OCI-LY7 (cell line): ENCODE results near the gene ZNF783. TPM values are rescaled to one million over a fixed set of nuclear protein-coding genes. Genes with fewer than 3 reads are reported as not detected.

Experiments
- BruUV-seq: library from RNA; stranded (reverse); fragments of 400-500 nt; replicated peaks from 2 replicates; lab custom pipeline; 2021; lab: Mats Ljungman, UMichigan
- CTCF ChIA-PET: fragments of 300-600 bp; sonication (Branson Sonifier 250); formaldehyde crosslinking; loops from one replicate; lab custom pipeline; 2022; ENCODE audit warnings: antibody characterized with exemption; ENCODE audit not compliant: unreplicated experiment; lab: Charles Lee
- POLR2A ChIA-PET: fragments of 300-600 bp; sonication (Branson Sonifier 250); formaldehyde crosslinking; loops from one replicate; lab custom pipeline; 2022; ENCODE audit warnings: antibody characterized with exemption; lab: Charles Lee
- DNase-seq: peaks from one replicate; pipeline ENCODE4 v3.0.0-alpha.2; 2015; ENCODE audit warnings: low spot score
- H2AFZ ChIP-seq: fragments of 200-600 bp; sonication (generic), shearing (Covaris generic); 2 replicates; pipeline ENCODE4 v1.6.1; 2014; ENCODE audit warnings: mild to moderate bottlenecking, antibody characterized with exemption, low read length, moderate library complexity
- H3K27ac ChIP-seq: fragments of 200-600 bp; sonication (generic); 2 replicates; pipeline ENCODE4 v1.5.1; 2014; ENCODE audit warnings: mixed run types, low read depth, mild to moderate bottlenecking, moderate library complexity, low read length, inconsistent platforms; ENCODE audit not compliant: poor library complexity, severe bottlenecking
- H3K36me3 ChIP-seq: fragments of 200-600 bp; sonication (generic); 2 replicates; pipeline ENCODE4 v1.6.1; 2014; ENCODE audit warnings: mild to moderate bottlenecking, antibody characterized with exemption, low read length, moderate library complexity, mixed read lengths; ENCODE audit not compliant: insufficient read depth
- H3K4me1 ChIP-seq: fragments of 200-600 bp; sonication (generic); 2 replicates; pipeline ENCODE4 v1.5.1; 2014; ENCODE audit warnings: mild to moderate bottlenecking, low read length; ENCODE audit not compliant: insufficient read depth, poor library complexity, severe bottlenecking
- H3K4me2 ChIP-seq: fragments of 200-600 bp; sonication (generic); 2 replicates; pipeline ENCODE4 v1.6.1; 2014; ENCODE audit warnings: mild to moderate bottlenecking, low read length
- H3K4me3 ChIP-seq: fragments of 200-600 bp; sonication (generic); 2 replicates; pipeline ENCODE4 v1.5.1; 2014; ENCODE audit warnings: mild to moderate bottlenecking, low read depth, low read length; ENCODE audit not compliant: poor library complexity, severe bottlenecking
- H3K79me2 ChIP-seq: fragments of 200-600 bp; sonication (generic); 2 replicates; pipeline ENCODE4 v1.6.1; 2016; ENCODE audit warnings: low read depth, mild to moderate bottlenecking, low read length, moderate library complexity, mixed read lengths; ENCODE audit not compliant: insufficient read depth
- H3K9me2 ChIP-seq: fragments of 200-600 bp; sonication (generic); 2 replicates; pipeline ENCODE4 v1.6.1; 2016; ENCODE audit warnings: mild to moderate bottlenecking, low read length, mixed read lengths; ENCODE audit not compliant: insufficient read depth
- H3K9me3 ChIP-seq: fragments of 200-600 bp; sonication (generic); 2 replicates; pipeline ENCODE4 v1.6.1; 2014; ENCODE audit warnings: mild to moderate bottlenecking, mixed run types, low read length, mixed read lengths
- H4K20me1 ChIP-seq: fragments of 200-600 bp; sonication (generic); 2 replicates; pipeline ENCODE4 v1.6.1; 2014; ENCODE audit warnings: mild to moderate bottlenecking, antibody characterized with exemption, low read length, moderate library complexity, mixed read lengths; ENCODE audit not compliant: insufficient read depth
- EZH2phosphoT487 ChIP-seq: fragments of 200-600 bp; sonication (generic); IDR thresholded peaks from 2 replicates; pipeline ENCODE4 v1.6.1; 2018; ENCODE audit warnings: low read depth, borderline replicate concordance, mild to moderate bottlenecking, mixed run types, antibody characterized with exemption, low read length, moderate library complexity, mixed read lengths
- intact Hi-C: fragments of 100-400 bp; cut with micrococcal nuclease; formaldehyde crosslinking; loops from one replicate; pipeline ENCODE4 v1.10.0; 2022; ENCODE audit not compliant: unreplicated experiment
- total RNA-seq, 2 experiments: library from RNA; depleted of rRNA in 1 of 2; stranded (reverse); fragments of >200 nt in 1 of 2; shearing (Covaris generic) in 1 of 2; gene quantifications; 2 replicates each; pipeline ENCODE4 v1.2.3, GENCODE V29; 2014 to 2022
- TF ChIP-seq, protein P1 (sequence below): fragments of 200-600 bp; sonication (generic); conservative IDR thresholded peaks from 2 replicates; pipeline ENCODE4 v1.5.1; 2014; ENCODE audit warnings: mild to moderate bottlenecking, antibody characterized with exemption, low read length, moderate library complexity, mixed read lengths

ZNF783 gene
- total RNA-seq, 2 experiments from 2014 or later: 13.1 to 18.8 TPM

DNA sequence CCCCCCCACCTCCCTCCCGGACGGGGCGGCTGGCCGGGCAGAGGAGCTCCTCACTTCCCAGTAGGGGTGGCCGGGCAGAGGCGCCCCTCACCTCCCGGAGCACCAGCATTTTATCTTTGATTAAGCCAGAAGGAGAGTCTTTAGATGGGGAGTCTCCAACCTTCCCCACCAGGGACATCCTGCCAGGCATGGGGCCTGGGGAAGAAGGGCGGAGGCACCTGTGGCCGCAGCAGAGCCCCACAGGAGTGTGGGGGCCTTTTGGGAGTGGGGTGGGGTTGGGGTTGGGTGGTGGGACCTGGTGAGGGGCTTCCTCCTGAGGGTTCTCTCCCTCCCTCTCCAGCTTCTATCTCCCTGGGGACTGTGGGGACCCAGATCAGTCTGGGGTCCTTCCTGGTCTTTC lies 18.2 kb downstream of the ZNF783 start:
- Histone ChIP-seq H3K4me1 (peaks cover 14% of the 10 kb centered on the region), H3K9me2 (no peaks in the 10 kb centered on the region), H2AFZ (no peak overlapping the region), H3K27ac (no peak overlapping the region), H3K9me3 (no peaks in the 10 kb centered on the region), H4K20me1 (peaks cover 4% of the 10 kb centered on the region; the same call in 1 of the 2 replicates), H3K79me2 (no peaks in the 10 kb centered on the region), H3K4me3 (no peak overlapping the region), H3K4me2 (no peak overlapping the region), H3K36me3 (peaks cover 34% of the 10 kb centered on the region)
- CTCF ChIA-PET: no interaction called here
- POLR2A ChIA-PET: interaction anchor here (0.7 kb wide), 1 partner anchor 29 kb away, joined by 3 read pairs; no protein-coding TSS in a partner anchor
- BruUV-seq: no TSS peak
- intact Hi-C loops: no loop called here
- TF ChIP-seq EZH2phosphoT487: no peak
- TF ChIP-seq, protein P1, sequence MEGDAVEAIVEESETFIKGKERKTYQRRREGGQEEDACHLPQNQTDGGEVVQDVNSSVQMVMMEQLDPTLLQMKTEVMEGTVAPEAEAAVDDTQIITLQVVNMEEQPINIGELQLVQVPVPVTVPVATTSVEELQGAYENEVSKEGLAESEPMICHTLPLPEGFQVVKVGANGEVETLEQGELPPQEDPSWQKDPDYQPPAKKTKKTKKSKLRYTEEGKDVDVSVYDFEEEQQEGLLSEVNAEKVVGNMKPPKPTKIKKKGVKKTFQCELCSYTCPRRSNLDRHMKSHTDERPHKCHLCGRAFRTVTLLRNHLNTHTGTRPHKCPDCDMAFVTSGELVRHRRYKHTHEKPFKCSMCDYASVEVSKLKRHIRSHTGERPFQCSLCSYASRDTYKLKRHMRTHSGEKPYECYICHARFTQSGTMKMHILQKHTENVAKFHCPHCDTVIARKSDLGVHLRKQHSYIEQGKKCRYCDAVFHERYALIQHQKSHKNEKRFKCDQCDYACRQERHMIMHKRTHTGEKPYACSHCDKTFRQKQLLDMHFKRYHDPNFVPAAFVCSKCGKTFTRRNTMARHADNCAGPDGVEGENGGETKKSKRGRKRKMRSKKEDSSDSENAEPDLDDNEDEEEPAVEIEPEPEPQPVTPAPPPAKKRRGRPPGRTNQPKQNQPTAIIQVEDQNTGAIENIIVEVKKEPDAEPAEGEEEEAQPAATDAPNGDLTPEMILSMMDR: no peak
- no peak for DNase-seq

DNA sequence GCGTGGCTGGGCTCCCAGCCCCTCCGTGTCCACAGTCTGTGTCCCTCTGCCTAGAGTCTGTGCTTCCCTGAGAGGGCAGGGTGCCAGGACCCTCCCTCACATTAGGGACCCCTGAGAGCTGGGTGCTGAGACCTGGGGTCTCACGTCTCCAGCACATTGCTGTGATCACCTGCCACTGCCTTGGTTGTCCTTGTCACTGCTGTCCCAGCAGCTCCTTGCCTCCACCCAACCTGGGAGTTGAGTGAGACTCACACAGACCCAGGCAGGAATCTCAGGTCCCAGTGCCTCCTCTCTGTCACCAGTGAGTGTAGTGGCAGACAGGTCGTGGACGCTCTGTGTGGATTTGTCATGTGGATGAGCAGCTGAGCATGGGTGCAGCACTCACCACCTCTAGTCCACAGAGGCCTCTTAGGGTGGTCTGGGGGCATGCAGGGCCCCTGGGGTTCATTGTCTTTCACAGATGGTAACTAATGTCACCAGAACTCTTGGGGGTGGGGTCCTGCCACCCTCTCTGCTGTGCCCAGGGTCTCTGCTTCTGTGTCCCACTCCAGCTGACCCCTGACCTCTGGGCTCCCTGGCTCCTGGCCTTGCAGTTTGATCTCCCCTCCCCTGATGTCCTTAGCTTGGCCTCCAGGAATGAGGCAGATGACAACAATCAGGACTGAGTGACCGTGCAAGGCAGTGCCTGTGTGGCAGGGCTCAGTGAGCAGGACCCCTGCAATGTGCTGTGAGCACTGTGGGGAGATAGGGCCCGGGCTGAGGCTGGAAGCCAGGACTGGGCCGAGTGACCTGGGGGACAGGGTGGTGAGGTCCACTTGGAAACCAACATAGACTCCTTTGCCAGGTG lies 18.9 kb downstream of the ZNF783 start:
- Histone ChIP-seq H3K36me3 (peaks cover 31% of the 10 kb centered on the region), H4K20me1 (peaks cover 4% of the 10 kb centered on the region; the same call in 1 of the 2 replicates), H2AFZ (no peak overlapping the region), H3K4me1 (peaks cover 21% of the 10 kb centered on the region), H3K9me2 (no peaks in the 10 kb centered on the region), H3K4me3 (no peak overlapping the region), H3K9me3 (no peaks in the 10 kb centered on the region), H3K4me2 (no peak overlapping the region), H3K79me2 (no peaks in the 10 kb centered on the region), H3K27ac (no peak overlapping the region)
- no peak for TF ChIP-seq EZH2phosphoT487
- TF ChIP-seq, protein P1: no peak
- POLR2A ChIA-PET: interaction anchor here (0.7 kb wide), 1 partner anchor 29 kb away, joined by 3 read pairs; no protein-coding TSS in a partner anchor
- no TSS peak for BruUV-seq
- intact Hi-C loops: no loop called here
- CTCF ChIA-PET: no interaction called here
- DNase-seq: no peak
